Brain microvascular endothelial cell (primary cell): ENCODE results near the gene DPP9.

Source experiments
- DNase-seq: peaks from one replicate; pipeline ENCODE4 v3.0.0-alpha.2; 2020
- H3K27ac ChIP-seq: fragments of 250-450 bp; sonication (Bioruptor Pico); 2 replicates; pipeline ENCODE4 v1.5.1; 2020; ENCODE audit warnings: mild to moderate bottlenecking, moderate library complexity
- H3K27me3 ChIP-seq: fragments of 250-450 bp; sonication (Bioruptor Pico); replicated peaks from 2 replicates; pipeline ENCODE4 v1.5.1; 2020; ENCODE audit warnings: mild to moderate bottlenecking
- H3K36me3 ChIP-seq: fragments of 250-450 bp; sonication (Bioruptor Pico); replicated peaks from 2 replicates; pipeline ENCODE4 v1.5.1; 2020; ENCODE audit warnings: mild to moderate bottlenecking
- H3K4me3 ChIP-seq: 2 replicates; pipeline ENCODE4 v1.5.1; 2011; ENCODE audit warnings: low read depth, mild to moderate bottlenecking, control low read depth, low read length, moderate library complexity
- CTCF ChIP-seq: IDR thresholded peaks from 2 replicates; pipeline ENCODE4 v1.5.1; 2011; ENCODE audit warnings: low read depth, mild to moderate bottlenecking, moderate library complexity, low read length, control low read depth, inconsistent platforms; ENCODE audit errors: missing control alignments
- in situ Hi-C: cut with HindIII; loops from 2 replicates; pipeline ENCODE4 v1.10.0; 2017; ENCODE audit warnings: low sequenced_read_pairs, low pct_ligation_motif_present

The DPP9 gene

GRCh38 chr19:4723595-4724514 lies at the start of gene DPP9:
Gene DPP9, minus strand, starts transcription at chr19:4723842. Its CDS starts 3,936 bp downstream, at chr19:4719906.
- TF ChIP-seq CTCF: peak; percentile 41
- in situ Hi-C loops: no loop called here
- peaks cover 8% of the 10 kb centered on the region for H3K36me3 ChIP-seq

GRCh38 chr19:4773047-4773640 lies 49.5 kb upstream of the DPP9 start:
- no peak for DNase-seq
- in situ Hi-C loops: no loop called here

More at GRCh38 chr19:4723595-4724514, at the start of gene DPP9:
- DNase-seq: peak; percentile 96
- no peaks in the 10 kb centered on the region for H3K27me3 ChIP-seq
- peak within 1 kb of the TSS; percentile 93 for H3K4me3 ChIP-seq
- H3K27ac ChIP-seq: peak within 1 kb of the TSS; percentile 74

GRCh38 chr19:4772566-4772965 lies 48.9 kb upstream of the DPP9 start:
- TF ChIP-seq CTCF: no peak

More at GRCh38 chr19:4773047-4773640, 49.5 kb upstream of the DPP9 start:
- no peaks in the 10 kb centered on the region for H3K36me3 ChIP-seq
- no peak for TF ChIP-seq CTCF
- H3K27ac ChIP-seq: no peak overlapping the region
- no peaks in the 10 kb centered on the region for H3K27me3 ChIP-seq
- H3K4me3 ChIP-seq: no peak overlapping the region

GRCh38 chr19:4768934-4769777 lies 45.5 kb upstream of the DPP9 start:
- in situ Hi-C loops: no loop called here
- Histone ChIP-seq H3K27me3 (no peaks in the 10 kb centered on the region), H3K27ac (no peak overlapping the region), H3K4me3 (no peak overlapping the region), H3K36me3 (no peaks in the 10 kb centered on the region)
- peak; percentile 73 for DNase-seq
- no peak for TF ChIP-seq CTCF

More at GRCh38 chr19:4772566-4772965, 48.9 kb upstream of the DPP9 start:
- no peak overlapping the region for H3K27ac ChIP-seq
- DNase-seq: no peak
- no peaks in the 10 kb centered on the region for H3K36me3 ChIP-seq
- H3K27me3 ChIP-seq: no peaks in the 10 kb centered on the region
- no peak overlapping the region for H3K4me3 ChIP-seq
- in situ Hi-C loops: no loop called here

GRCh38 chr19:4764393-4764660 lies 40.7 kb upstream of the DPP9 start:
- no peak for DNase-seq
- TF ChIP-seq CTCF: no peak
- Histone ChIP-seq H3K4me3 (no peak overlapping the region), H3K27me3 (no peaks in the 10 kb centered on the region), H3K36me3 (no peaks in the 10 kb centered on the region), H3K27ac (no peak overlapping the region)
- in situ Hi-C loops: no loop called here
